ENCODE data around the gene FBXL3.

The FBXL3 gene

DNA sequence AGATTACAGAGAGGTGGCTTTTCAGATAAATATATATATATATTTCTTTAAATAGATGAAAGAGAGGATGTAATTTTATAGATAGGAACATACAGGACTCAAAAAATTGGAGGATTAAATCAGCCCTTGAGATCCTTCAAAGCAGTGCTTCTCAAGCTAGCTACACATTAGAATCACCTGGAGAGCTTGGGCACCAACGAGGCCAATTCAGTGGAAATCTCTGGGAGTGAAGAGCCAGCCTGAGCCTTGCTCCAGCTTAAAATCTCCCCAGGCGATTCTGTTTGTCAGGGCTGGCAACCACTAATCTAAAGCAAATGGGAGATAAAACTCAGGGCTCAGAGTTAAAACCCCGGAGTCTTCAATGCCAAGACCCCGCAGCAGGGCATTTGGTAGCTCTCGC is 50.0 kb downstream of the FBXL3 start:
- H3K27ac ChIP-seq (ENCODE audit: poor library complexity, severe bottlenecking), result no peak overlapping the region
- peaks cover 5% of the 10 kb centered on the region for H3K4me1 ChIP-seq (ENCODE audit: insufficient read depth, poor library complexity, severe bottlenecking)
- no peak for ATAC-seq (ENCODE audit: low read depth)
- H3K4me3 ChIP-seq (ENCODE audit: severe bottlenecking), result no peak overlapping the region
- DNase-seq (ENCODE audit: low spot score), result no peak
- TF ChIP-seq, protein P1, sequence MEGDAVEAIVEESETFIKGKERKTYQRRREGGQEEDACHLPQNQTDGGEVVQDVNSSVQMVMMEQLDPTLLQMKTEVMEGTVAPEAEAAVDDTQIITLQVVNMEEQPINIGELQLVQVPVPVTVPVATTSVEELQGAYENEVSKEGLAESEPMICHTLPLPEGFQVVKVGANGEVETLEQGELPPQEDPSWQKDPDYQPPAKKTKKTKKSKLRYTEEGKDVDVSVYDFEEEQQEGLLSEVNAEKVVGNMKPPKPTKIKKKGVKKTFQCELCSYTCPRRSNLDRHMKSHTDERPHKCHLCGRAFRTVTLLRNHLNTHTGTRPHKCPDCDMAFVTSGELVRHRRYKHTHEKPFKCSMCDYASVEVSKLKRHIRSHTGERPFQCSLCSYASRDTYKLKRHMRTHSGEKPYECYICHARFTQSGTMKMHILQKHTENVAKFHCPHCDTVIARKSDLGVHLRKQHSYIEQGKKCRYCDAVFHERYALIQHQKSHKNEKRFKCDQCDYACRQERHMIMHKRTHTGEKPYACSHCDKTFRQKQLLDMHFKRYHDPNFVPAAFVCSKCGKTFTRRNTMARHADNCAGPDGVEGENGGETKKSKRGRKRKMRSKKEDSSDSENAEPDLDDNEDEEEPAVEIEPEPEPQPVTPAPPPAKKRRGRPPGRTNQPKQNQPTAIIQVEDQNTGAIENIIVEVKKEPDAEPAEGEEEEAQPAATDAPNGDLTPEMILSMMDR (IDR thresholded peaks at IDR 0.05; ENCODE audit: poor library complexity, severe bottlenecking), result no peak
- no peaks in the 10 kb centered on the region for H3K9me3 ChIP-seq (ENCODE audit: severe bottlenecking)
- H3K36me3 ChIP-seq (ENCODE audit: low read depth), result no peaks in the 10 kb centered on the region
- H3K27me3 ChIP-seq (ENCODE audit: insufficient read depth, poor library complexity, severe bottlenecking), result no peaks in the 10 kb centered on the region

DNA sequence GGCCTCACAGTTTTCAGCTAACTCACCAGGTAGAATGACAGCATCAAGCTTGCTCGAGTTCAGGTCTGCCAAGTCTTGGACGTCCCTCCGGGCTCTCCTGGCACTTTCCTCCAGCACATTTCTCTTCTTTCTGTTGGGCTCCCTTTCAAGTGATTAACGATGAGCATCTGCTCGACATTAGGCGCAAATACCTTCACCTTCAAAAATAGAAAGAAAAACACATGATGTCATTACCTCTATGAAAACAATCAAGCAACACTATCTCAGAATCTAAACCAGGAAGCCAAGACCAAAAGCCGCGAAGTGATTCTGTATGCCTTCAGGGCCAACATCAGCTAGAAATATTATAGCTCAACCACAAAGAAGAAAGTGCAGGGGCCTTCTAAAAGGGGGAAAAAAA is 50.5 kb downstream of the FBXL3 start:
- TF ChIP-seq, protein P1 (IDR thresholded peaks at IDR 0.05; ENCODE audit: poor library complexity, severe bottlenecking), result no peak
- DNase-seq (ENCODE audit: low spot score), result no peak
- ATAC-seq (ENCODE audit: low read depth), result no peak
- no peak overlapping the region for H3K27ac ChIP-seq (ENCODE audit: poor library complexity, severe bottlenecking)
- no peaks in the 10 kb centered on the region for H3K9me3 ChIP-seq (ENCODE audit: severe bottlenecking)
- H3K27me3 ChIP-seq (ENCODE audit: insufficient read depth, poor library complexity, severe bottlenecking), result no peaks in the 10 kb centered on the region
- peaks cover 5% of the 10 kb centered on the region for H3K4me1 ChIP-seq (ENCODE audit: insufficient read depth, poor library complexity, severe bottlenecking)
- no peak overlapping the region for H3K4me3 ChIP-seq (ENCODE audit: severe bottlenecking)
- H3K36me3 ChIP-seq (ENCODE audit: low read depth), result no peaks in the 10 kb centered on the region

DNA sequence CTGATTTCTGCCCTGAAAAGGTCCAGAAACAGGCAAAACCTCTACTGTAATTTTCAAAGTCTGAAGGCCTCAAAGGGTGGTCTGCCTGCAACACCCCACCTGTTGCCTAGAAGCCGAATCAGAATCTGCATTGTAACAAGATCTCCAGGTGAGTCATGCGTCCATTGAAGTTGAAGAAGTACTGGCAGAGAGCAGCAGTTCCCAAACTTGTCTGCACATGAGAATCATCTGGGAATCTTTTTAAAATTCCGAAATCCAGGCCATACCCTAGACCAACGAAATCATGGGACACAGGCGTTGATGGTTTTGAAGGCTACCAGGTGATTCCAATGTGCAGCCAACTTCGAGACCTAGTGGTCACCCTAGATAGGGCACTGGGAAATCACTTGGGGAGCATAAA is 51.1 kb downstream of the FBXL3 start:
- TF ChIP-seq, protein P1 (IDR thresholded peaks at IDR 0.05; ENCODE audit: poor library complexity, severe bottlenecking), result no peak
- no peak for DNase-seq (ENCODE audit: low spot score)

DNA sequence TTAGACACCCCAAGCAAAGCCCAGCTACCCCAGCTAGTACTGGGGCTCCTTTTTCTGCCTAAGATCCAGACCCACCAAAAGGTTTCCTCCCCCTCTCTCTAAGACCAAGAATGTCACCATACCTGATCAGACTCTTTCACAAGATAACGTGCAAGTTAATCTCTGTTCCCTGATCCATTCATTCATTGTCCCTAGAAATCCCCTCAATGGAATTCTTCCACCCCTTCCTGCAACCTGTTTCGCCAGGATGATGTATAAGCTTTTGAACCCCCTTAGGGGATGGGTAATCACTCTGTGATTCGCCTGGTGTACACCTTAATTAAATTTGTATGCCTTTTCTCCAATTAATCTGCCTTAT is 52.4 kb downstream of the FBXL3 start:
- peaks cover 10% of the 10 kb centered on the region for H3K4me1 ChIP-seq (ENCODE audit: insufficient read depth, poor library complexity, severe bottlenecking)
- ATAC-seq (ENCODE audit: low read depth), result no peak
- H3K9me3 ChIP-seq (ENCODE audit: severe bottlenecking), result no peaks in the 10 kb centered on the region
- TF ChIP-seq, protein P1 (IDR thresholded peaks at IDR 0.05; ENCODE audit: poor library complexity, severe bottlenecking), result no peak
- no peaks in the 10 kb centered on the region for H3K36me3 ChIP-seq (ENCODE audit: low read depth)
- DNase-seq (ENCODE audit: low spot score), result no peak
- H3K27ac ChIP-seq (ENCODE audit: poor library complexity, severe bottlenecking), result no peak overlapping the region
- H3K4me3 ChIP-seq (ENCODE audit: severe bottlenecking), result no peak overlapping the region
- no peaks in the 10 kb centered on the region for H3K27me3 ChIP-seq (ENCODE audit: insufficient read depth, poor library complexity, severe bottlenecking)

More for the DNA sequence above, 51.1 kb downstream of the FBXL3 start:
- Histone ChIP-seq H3K27me3 (ENCODE audit: insufficient read depth, poor library complexity, severe bottlenecking) (no peaks in the 10 kb centered on the region), H3K27ac (ENCODE audit: poor library complexity, severe bottlenecking) (no peak overlapping the region), H3K36me3 (ENCODE audit: low read depth) (no peaks in the 10 kb centered on the region), H3K4me3 (ENCODE audit: severe bottlenecking) (no peak overlapping the region), H3K9me3 (ENCODE audit: severe bottlenecking) (no peaks in the 10 kb centered on the region), H3K4me1 (ENCODE audit: insufficient read depth, poor library complexity, severe bottlenecking) (peaks cover 5% of the 10 kb centered on the region)
- ATAC-seq (ENCODE audit: low read depth), result no peak; the same call in 2 of the 3 replicates

DNA sequence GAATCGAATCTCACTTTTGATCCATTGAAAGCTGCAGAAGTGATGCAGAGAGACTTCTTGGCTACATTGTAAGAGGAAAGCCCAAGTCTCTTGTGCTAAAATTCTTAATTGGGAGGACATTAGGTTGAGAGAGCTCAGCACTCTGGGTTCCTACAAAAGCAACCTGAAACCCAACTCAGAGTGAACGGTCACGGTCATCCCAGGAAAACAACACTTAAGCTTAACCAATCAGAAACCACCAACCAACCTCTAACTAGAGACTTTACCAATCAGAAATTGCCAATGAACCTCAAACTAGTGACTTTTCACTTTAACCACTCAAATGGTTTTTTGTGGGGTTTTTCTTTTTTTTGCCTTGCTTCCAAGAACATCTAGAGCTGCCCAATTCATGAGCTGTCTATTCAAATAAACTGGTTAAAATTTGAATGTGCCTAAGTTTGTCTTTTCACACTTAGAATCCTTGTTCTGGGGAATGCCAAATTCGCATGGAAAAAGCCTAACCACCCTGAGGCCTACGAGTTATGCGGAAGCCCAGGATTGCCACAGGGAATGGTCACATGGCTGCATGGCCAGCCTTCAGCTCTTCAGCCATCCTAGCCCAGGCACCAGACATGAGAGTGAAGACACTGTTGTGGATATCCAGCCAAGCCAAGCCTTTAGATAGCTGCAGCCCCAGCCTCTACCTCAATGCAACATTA is 52.9 kb downstream of the FBXL3 start:
- Histone ChIP-seq H3K36me3 (ENCODE audit: low read depth) (no peaks in the 10 kb centered on the region), H3K27me3 (ENCODE audit: insufficient read depth, poor library complexity, severe bottlenecking) (no peaks in the 10 kb centered on the region), H3K4me1 (ENCODE audit: insufficient read depth, poor library complexity, severe bottlenecking) (peaks cover 12% of the 10 kb centered on the region), H3K9me3 (ENCODE audit: severe bottlenecking) (no peaks in the 10 kb centered on the region), H3K4me3 (ENCODE audit: severe bottlenecking) (no peak overlapping the region), H3K27ac (ENCODE audit: poor library complexity, severe bottlenecking) (no peak overlapping the region)
- no peak for DNase-seq (ENCODE audit: low spot score)
- ATAC-seq (ENCODE audit: low read depth), result no peak
- TF ChIP-seq, protein P1 (IDR thresholded peaks at IDR 0.05; ENCODE audit: poor library complexity, severe bottlenecking), result no peak
